NCI-H187 treated with DMSO at 0.1 percent for 48 hours (cell line): ENCODE results near the gene TRABD.

Experiments used
- DNase-seq: peaks from one replicate; lab custom pipeline; 2025; lab: John Stamatoyannopoulos, UW

The TRABD gene

GRCh38 chr22:50244420-50245213 lies 58.9 kb downstream of the TRABD start, which contains the start of gene TUBGCP6:
Gene TUBGCP6, minus strand, starts transcription at chr22:50245023. Its CDS starts 564 bp downstream, at chr22:50244459.
- no peak for DNase-seq

- DNase-seq, result no peak
These were observed 59.7 kb downstream of the TRABD start for GRCh38 chr22:50245214-50246072.

GRCh38 chr22:50246242-50247175 lies 60.8 kb downstream of the TRABD start:
- DNase-seq, result no peak

GRCh38 chr22:50247748-50248147 lies 62.0 kb downstream of the TRABD start:
- DNase-seq, result no peak

GRCh38 chr22:50248196-50249081 lies 62.7 kb downstream of the TRABD start:
- no peak for DNase-seq
